ENCODE measurements around the gene UST. TPM values are rescaled to one million over a fixed set of nuclear protein-coding genes. Genes with fewer than 3 reads are reported as not detected.

Gene UST
- total RNA-seq, 1 donor from 2014 or later = 5.5 TPM

- TF ChIP-seq, protein P1, sequence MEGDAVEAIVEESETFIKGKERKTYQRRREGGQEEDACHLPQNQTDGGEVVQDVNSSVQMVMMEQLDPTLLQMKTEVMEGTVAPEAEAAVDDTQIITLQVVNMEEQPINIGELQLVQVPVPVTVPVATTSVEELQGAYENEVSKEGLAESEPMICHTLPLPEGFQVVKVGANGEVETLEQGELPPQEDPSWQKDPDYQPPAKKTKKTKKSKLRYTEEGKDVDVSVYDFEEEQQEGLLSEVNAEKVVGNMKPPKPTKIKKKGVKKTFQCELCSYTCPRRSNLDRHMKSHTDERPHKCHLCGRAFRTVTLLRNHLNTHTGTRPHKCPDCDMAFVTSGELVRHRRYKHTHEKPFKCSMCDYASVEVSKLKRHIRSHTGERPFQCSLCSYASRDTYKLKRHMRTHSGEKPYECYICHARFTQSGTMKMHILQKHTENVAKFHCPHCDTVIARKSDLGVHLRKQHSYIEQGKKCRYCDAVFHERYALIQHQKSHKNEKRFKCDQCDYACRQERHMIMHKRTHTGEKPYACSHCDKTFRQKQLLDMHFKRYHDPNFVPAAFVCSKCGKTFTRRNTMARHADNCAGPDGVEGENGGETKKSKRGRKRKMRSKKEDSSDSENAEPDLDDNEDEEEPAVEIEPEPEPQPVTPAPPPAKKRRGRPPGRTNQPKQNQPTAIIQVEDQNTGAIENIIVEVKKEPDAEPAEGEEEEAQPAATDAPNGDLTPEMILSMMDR (conservative IDR thresholded peaks at IDR 0.05) = no peak
- Mint-ChIP-seq H3K27me3 (ENCODE audit: low read depth) (no peaks in the 10 kb centered on the region), H3K36me3 (ENCODE audit: low read depth) (no peaks in the 10 kb centered on the region), H3K9me3 (peaks cover 9% of the 10 kb centered on the region), H3K4me3 (no peak overlapping the region), H3K27ac (ENCODE audit: unreplicated experiment) (no peak overlapping the region), H3K4me1 (no peaks in the 10 kb centered on the region)
- DNase-seq (ENCODE audit: low read depth, low spot score) = no peak
Observed at GRCh38 chr6:149114167-149114566, 367.3 kb downstream of the UST start.

- Mint-ChIP-seq H3K9me3 (peaks cover 10% of the 10 kb centered on the region), H3K36me3 (ENCODE audit: low read depth) (no peaks in the 10 kb centered on the region)
- TF ChIP-seq, protein P1 (conservative IDR thresholded peaks at IDR 0.05) = no peak
Observed at GRCh38 chr6:149118737-149119653, 372.2 kb downstream of the UST start.

GRCh38 chr6:149122850-149123821, 376.3 kb downstream of the UST start:
- TF ChIP-seq, protein P1 (conservative IDR thresholded peaks at IDR 0.05) = no peak
- Mint-ChIP-seq H3K4me1 (no peaks in the 10 kb centered on the region), H3K9me3 (peaks cover 14% of the 10 kb centered on the region), H3K4me3 (no peak overlapping the region), H3K36me3 (ENCODE audit: low read depth) (no peaks in the 10 kb centered on the region), H3K27ac (ENCODE audit: unreplicated experiment) (no peak overlapping the region), H3K27me3 (ENCODE audit: low read depth) (no peaks in the 10 kb centered on the region)
- no peak for DNase-seq (ENCODE audit: low read depth, low spot score)

More at GRCh38 chr6:149118737-149119653, 372.2 kb downstream of the UST start:
- Mint-ChIP-seq H3K27ac (ENCODE audit: unreplicated experiment) (no peak overlapping the region), H3K4me3 (no peak overlapping the region), H3K27me3 (ENCODE audit: low read depth) (no peaks in the 10 kb centered on the region), H3K4me1 (no peaks in the 10 kb centered on the region)
- DNase-seq (ENCODE audit: low read depth, low spot score) = no peak

DNA sequence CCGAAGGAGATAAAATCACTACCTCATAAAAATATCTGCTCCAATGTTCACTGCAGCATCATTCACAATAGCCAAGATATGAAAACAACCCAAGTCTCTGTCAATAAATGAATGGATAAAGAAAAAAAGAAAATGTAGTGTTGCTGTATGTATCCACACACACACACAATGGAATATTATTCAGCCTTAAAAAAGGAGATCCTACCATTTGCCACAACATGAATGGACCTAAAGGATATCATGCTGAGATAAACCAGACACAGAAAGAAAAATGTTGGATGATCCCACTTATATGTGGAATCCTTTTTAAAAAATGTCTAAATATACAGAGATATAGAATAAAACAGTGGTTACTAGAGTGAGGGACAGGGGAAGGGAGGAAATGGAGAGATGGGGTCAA, 378.5 kb downstream of the UST start:
- H3K4me1 Mint-ChIP-seq = no peaks in the 10 kb centered on the region
- H3K4me3 Mint-ChIP-seq = no peak overlapping the region
- no peaks in the 10 kb centered on the region for H3K36me3 Mint-ChIP-seq (ENCODE audit: low read depth)
- no peaks in the 10 kb centered on the region for H3K27me3 Mint-ChIP-seq (ENCODE audit: low read depth)
- H3K9me3 Mint-ChIP-seq = peaks cover 14% of the 10 kb centered on the region
- TF ChIP-seq, protein P1 (conservative IDR thresholded peaks at IDR 0.05) = no peak
- no peak for DNase-seq (ENCODE audit: low read depth, low spot score)
- no peak overlapping the region for H3K27ac Mint-ChIP-seq (ENCODE audit: unreplicated experiment)
